ENCODE data around the gene AZGP1.

GRCh38 chr7:99919814-99920112, 56.1 kb downstream of the AZGP1 start:
- no peak for TF ChIP-seq CTCF (IDR thresholded peaks at IDR 0.05)
- no peak for TF ChIP-seq POLR2A (IDR thresholded peaks at IDR 0.05)

Data from uterus (tissue), 2 donors.